Small intestine (tissue), 7 donors: Measurements from ENCODE around the gene RAD21L1. TPM values are rescaled to one million over a fixed set of nuclear protein-coding genes. Genes with fewer than 3 reads are reported as not detected.
A peak's percentile ranks its signal among the peaks of the same experiment; 100 is the strongest.

Source experiments
- DNase-seq, 2 donors: peaks; one replicate each; pipeline versions ENCODE4 v3.0.0 to v3.0.0-alpha.2; 2013
- FAIRE-seq: peaks from 2 replicates; lab custom pipeline; 2012; peaks lifted over from hg19 to GRCh38; lab: Jason Lieb, UNC
- H3K27ac ChIP-seq, 3 donors: one replicate each; pipeline ENCODE4 v1.5.1; 2013; ENCODE audit warnings: low read length in 2 of 3, mild to moderate bottlenecking in 2 of 3, control low read depth in 1 of 3, inconsistent platforms in 1 of 3, low read depth in 1 of 3, moderate library complexity in 1 of 3
- H3K27me3 ChIP-seq, 3 donors: one replicate each; pipeline ENCODE4 v1.6.1; 2013; ENCODE audit warnings: low read length in 3 of 3, inconsistent platforms in 1 of 3; ENCODE audit not compliant: control insufficient read depth in 3 of 3, insufficient read depth in 3 of 3
- H3K36me3 ChIP-seq, 3 donors: one replicate each; pipeline ENCODE4 v1.6.1; 2013; ENCODE audit warnings: low read length in 3 of 3, inconsistent platforms in 1 of 3, low read depth in 1 of 3, mild to moderate bottlenecking in 1 of 3, moderate library complexity in 1 of 3; ENCODE audit not compliant: control insufficient read depth in 3 of 3, insufficient read depth in 2 of 3
- H3K4me1 ChIP-seq, 3 donors: one replicate each; pipeline ENCODE4 v1.6.1; 2013; ENCODE audit warnings: low read length in 2 of 3, inconsistent platforms in 1 of 3, low read depth in 1 of 3, mild to moderate bottlenecking in 1 of 3, moderate library complexity in 1 of 3; ENCODE audit not compliant: control insufficient read depth in 3 of 3, insufficient read depth in 2 of 3
- H3K4me3 ChIP-seq, 3 donors: one replicate each; pipeline ENCODE4 v1.5.1; 2013; ENCODE audit warnings: low read length in 3 of 3, control low read depth in 1 of 3, inconsistent platforms in 1 of 3, low read depth in 1 of 3, mild to moderate bottlenecking in 1 of 3, moderate library complexity in 1 of 3
- H3K9me3 ChIP-seq, 2 donors: one replicate each; pipeline ENCODE4 v1.6.1; 2013; ENCODE audit warnings: low read depth in 1 of 2, low read length in 1 of 2; ENCODE audit not compliant: control insufficient read depth in 2 of 2, insufficient read depth in 1 of 2
- WGBS, 3 donors: extraction: QIAGEN DNeasy Blood & Tissue Kit; methylation state at CpG; one replicate each; pipeline ENCODE4 v1.1.7; 2013; 5-methylcytosine and 5-hydroxymethylcytosine counted together
- polyA plus RNA-seq, 4 donors: library from polyadenylated mRNA; stranded (reverse) in 3 of 4; unstranded in 1 of 4; fragments of 200-250 nt in 3 of 4; fragments of 120-200 nt in 1 of 4; gene quantifications; one replicate each; pipeline versions ENCODE4 v1.2.1 to v1.2.3, GENCODE V29; 2013
- donor health status: healthy with polysubstance abuse.
- donor health status: control.
- donor health status: control.
- donor health status: Bipolar disorder and iron deficiency.
- donor health status: healthy.

RAD21L1 gene
- polyA plus RNA-seq, 4 donors: not detected

GRCh38 chr20:1184638-1185315 is 41.1 kb upstream of the RAD21L1 start, which contains the start of gene TMEM74B:
Gene TMEM74B (minus strand): TSS chr20:1184981. CDS start chr20:1183801, 1,180 bp downstream.
- Histone ChIP-seq H3K4me3 (peak within 1 kb of the TSS in 2 of 3 donors; percentile 54 to 62), H3K4me1 (peaks cover 3 to 27% (median 3%) of the 10 kb centered on the region in 3 donors), H3K27ac (peak within 1 kb of the TSS in 1 of 3 donors; percentile 46), H3K9me3 (peaks cover 0 to 3% of the 10 kb centered on the region in 2 donors), H3K27me3 (peaks cover 0 to 8% (median 0%) of the 10 kb centered on the region in 3 donors), H3K36me3 (peaks cover 0 to 20% (median 0%) of the 10 kb centered on the region in 3 donors)
- DNase-seq: peak; percentile 23 to 75
- no peak for FAIRE-seq
- 1 to 2% (median 2%) methylated on average over 52 to 76 of the region's 76 CpGs for WGBS, 3 donors

- Histone ChIP-seq H3K27me3 (peaks cover 0 to 8% (median 0%) of the 10 kb centered on the region in 3 donors), H3K36me3 (peaks cover 0 to 15% (median 0%) of the 10 kb centered on the region in 3 donors), H3K4me3 (peak overlapping the region in 2 of 3 donors; percentile 54 to 62), H3K4me1 (peaks cover 3 to 27% (median 3%) of the 10 kb centered on the region in 3 donors), H3K27ac (no peak overlapping the region), H3K9me3 (peaks cover 0 to 3% of the 10 kb centered on the region in 2 donors)
- 0 to 1% (median 0%) methylated on average over 6 to 54 of the region's 54 CpGs for WGBS, 3 donors
- FAIRE-seq: no peak
- peak in 1 of 2 donors; percentile 10 for DNase-seq
Observed at GRCh38 chr20:1185316-1185741, 40.5 kb upstream of the RAD21L1 start.

- Histone ChIP-seq H3K4me3 (peak overlapping the region in 2 of 3 donors; percentile 54 to 62), H3K27ac (peak overlapping the region in 1 of 3 donors; percentile 68), H3K9me3 (peaks cover 0 to 3% of the 10 kb centered on the region in 2 donors), H3K27me3 (peaks cover 0 to 8% (median 0%) of the 10 kb centered on the region in 3 donors), H3K4me1 (peaks cover 3 to 27% (median 3%) of the 10 kb centered on the region in 3 donors), H3K36me3 (peaks cover 0 to 9% (median 0%) of the 10 kb centered on the region in 3 donors)
- WGBS, 3 donors: 6 to 9% (median 7%) methylated on average over 14 to 20 of the region's 20 CpGs
- peak; percentile 68 to 84 for DNase-seq
- no peak for FAIRE-seq
Observed at GRCh38 chr20:1185790-1186334, 40.0 kb upstream of the RAD21L1 start.

GRCh38 chr20:1186367-1186991 is 39.4 kb upstream of the RAD21L1 start:
- Histone ChIP-seq H3K36me3 (peaks cover 0 to 3% (median 0%) of the 10 kb centered on the region in 3 donors), H3K4me1 (peaks cover 3 to 27% (median 3%) of the 10 kb centered on the region in 3 donors), H3K27me3 (peaks cover 0 to 8% (median 0%) of the 10 kb centered on the region in 3 donors), H3K9me3 (peaks cover 0 to 3% of the 10 kb centered on the region in 2 donors), H3K4me3 (no peak overlapping the region), H3K27ac (peak overlapping the region in 2 of 3 donors; percentile 12 to 68)
- FAIRE-seq (no peak), DNase-seq (peak; percentile 26 to 47)
- WGBS, 3 donors: 60 to 77% (median 68%) methylated on average over 13 of the region's 13 CpGs

GRCh38 chr20:1187605-1188171 is 38.2 kb upstream of the RAD21L1 start:
- H3K27ac ChIP-seq: peak overlapping the region in 2 of 3 donors; percentile 55 to 68
- WGBS, 3 donors: 21 to 43% (median 37%) methylated on average over 4 of the region's 4 CpGs
- peaks cover 0 to 8% (median 0%) of the 10 kb centered on the region in 3 donors for H3K27me3 ChIP-seq
- H3K36me3 ChIP-seq: peaks cover 0 to 2% (median 0%) of the 10 kb centered on the region in 3 donors
- peaks cover 3 to 27% (median 3%) of the 10 kb centered on the region in 3 donors for H3K4me1 ChIP-seq
- FAIRE-seq (no peak), DNase-seq (peak; percentile 89 to 90)
- H3K4me3 ChIP-seq: no peak overlapping the region
- peaks cover 0 to 3% of the 10 kb centered on the region in 2 donors for H3K9me3 ChIP-seq

- WGBS, 3 donors: 96 to 100% (median 100%) methylated on average over 1 of the region's 1 CpG
- peaks cover 3 to 27% (median 3%) of the 10 kb centered on the region in 3 donors for H3K4me1 ChIP-seq
- no peak for DNase-seq
- peaks cover 0 to 3% of the 10 kb centered on the region in 2 donors for H3K9me3 ChIP-seq
- H3K27ac ChIP-seq: peak overlapping the region in 2 of 3 donors; percentile 43 to 68
- no peak for FAIRE-seq
- H3K36me3 ChIP-seq: peaks cover 0 to 2% (median 0%) of the 10 kb centered on the region in 3 donors
- no peak overlapping the region for H3K4me3 ChIP-seq
- H3K27me3 ChIP-seq: peaks cover 0 to 8% (median 0%) of the 10 kb centered on the region in 3 donors
Observed at GRCh38 chr20:1188347-1188746, 37.5 kb upstream of the RAD21L1 start.

GRCh38 chr20:1189827-1190226 is 36.0 kb upstream of the RAD21L1 start:
- H3K9me3 ChIP-seq: peaks cover 0 to 3% of the 10 kb centered on the region in 2 donors
- H3K4me1 ChIP-seq: peaks cover 3 to 27% (median 3%) of the 10 kb centered on the region in 3 donors
- peaks cover 0 to 2% (median 0%) of the 10 kb centered on the region in 3 donors for H3K36me3 ChIP-seq
- FAIRE-seq: no peak
- no peak overlapping the region for H3K27ac ChIP-seq
- H3K27me3 ChIP-seq: no peaks in the 10 kb centered on the region
- WGBS, 3 donors: 50 to 83% (median 56%) methylated on average over 1 of the region's 1 CpG
- DNase-seq: no peak
- no peak overlapping the region for H3K4me3 ChIP-seq
